GM18508 (cell line): ENCODE measurements around the gene GBX1.

Source experiments
- ATAC-seq: cut with Tn5 transposase; IDR thresholded peaks from one replicate; pipeline ENCODE4 v1.9.1; 2021; ENCODE audit warnings: moderate number of reproducible peaks; ENCODE audit not compliant: insufficient read depth, unreplicated experiment

Gene GBX1

DNA sequence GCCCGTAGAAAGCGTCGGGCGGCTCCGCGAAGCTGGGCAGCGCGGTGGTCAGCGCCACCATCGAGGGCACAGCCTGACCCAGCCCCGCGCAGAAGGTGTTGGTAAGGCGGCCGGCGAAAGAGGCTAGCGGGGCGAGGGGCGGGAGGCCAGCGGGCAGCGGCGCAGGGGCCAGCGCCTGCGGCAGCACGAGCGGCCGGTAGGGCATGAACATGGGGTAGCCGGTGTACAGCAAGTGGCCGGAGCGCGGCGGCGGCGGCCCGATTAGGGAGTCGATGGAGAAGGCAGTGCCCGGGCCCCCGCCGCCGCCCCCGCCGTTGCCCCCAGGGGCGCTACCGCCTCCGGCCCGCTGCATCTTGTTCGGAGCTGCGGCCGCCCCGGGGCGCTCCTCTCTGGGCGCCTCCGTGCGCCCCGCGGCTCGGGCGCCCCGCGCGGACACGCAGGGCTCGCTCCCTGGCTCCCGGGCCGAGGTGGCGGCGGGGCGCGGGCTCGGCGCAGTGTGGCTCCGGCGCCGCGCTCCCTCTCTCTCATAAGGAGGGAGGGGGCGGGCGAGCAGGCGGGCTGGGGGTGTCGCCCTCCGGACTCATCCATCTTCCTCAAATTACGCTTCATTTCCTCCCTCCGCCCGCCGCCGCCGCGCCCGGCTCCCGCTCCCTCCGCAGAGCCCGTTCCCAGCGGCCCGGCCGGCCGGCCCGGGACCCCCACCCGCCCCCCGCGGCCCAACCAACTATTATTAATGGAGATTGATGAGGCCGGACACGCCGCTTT lies at the start of gene GBX1:
GBX1 (minus strand) TSS at position 498 of the 765 bp plus-strand sequence; CDS start at position 352, 146 bp downstream.
- no peak for ATAC-seq

DNA sequence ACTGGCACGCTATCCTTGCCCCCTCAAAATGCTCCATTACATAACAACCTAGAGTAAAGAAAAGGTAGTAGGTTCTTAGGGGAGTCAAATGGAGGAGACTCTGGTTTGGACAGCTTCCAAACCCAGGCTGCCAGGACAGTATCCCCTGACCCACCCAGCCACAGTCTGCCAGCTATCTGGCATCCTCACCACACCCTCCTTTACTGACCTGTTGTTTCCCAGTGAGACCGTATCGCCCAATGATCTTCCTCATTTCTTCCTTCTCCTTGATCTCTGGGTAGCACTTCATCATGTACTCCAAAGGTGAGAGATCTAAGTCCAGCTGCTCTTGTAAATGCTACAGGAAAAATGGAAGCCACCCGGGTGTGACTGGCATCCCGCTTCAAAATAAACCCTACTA lies 47.9 kb upstream of the GBX1 start:
- ATAC-seq = no peak

DNA sequence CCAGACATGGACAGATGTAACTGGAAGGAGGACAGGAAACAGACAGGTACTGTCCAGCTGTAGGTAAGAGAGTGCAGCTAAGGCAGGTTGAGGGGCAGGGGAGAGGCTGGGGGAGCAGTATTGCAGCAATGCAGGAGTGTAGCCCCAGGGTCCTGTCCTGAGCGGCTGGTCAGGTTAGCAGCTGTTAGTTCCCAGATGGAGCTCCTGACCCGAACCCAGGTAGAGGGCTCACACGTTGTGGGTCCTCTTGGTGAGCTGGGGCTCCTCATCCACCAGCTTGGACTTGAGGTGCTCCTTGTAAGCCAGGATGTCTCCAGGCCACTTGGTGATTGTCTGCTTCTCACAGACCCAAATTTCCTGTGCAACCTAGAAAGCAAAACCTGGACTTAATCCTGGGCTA lies 46.3 kb upstream of the GBX1 start:
- ATAC-seq = no peak

DNA sequence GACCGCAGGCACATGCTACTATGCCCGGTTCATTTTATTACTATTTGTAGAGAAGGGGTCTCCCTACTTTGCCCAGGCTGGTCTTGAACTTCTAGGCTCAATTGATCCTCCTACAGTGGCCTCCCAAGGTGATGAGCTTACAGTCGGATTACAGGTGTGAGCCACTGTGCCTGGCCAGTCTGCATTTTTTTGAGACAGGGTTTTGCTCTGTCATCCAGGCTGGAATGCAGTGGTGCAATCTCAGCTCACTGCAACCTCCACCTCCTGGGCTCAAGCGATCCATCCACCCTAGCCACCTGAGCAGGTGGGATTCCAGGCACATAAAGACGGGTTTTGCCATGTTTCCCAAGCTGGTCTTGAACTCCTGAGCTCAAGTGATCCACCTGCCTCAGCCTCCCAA lies 45.1 kb upstream of the GBX1 start:
- no peak for ATAC-seq

DNA sequence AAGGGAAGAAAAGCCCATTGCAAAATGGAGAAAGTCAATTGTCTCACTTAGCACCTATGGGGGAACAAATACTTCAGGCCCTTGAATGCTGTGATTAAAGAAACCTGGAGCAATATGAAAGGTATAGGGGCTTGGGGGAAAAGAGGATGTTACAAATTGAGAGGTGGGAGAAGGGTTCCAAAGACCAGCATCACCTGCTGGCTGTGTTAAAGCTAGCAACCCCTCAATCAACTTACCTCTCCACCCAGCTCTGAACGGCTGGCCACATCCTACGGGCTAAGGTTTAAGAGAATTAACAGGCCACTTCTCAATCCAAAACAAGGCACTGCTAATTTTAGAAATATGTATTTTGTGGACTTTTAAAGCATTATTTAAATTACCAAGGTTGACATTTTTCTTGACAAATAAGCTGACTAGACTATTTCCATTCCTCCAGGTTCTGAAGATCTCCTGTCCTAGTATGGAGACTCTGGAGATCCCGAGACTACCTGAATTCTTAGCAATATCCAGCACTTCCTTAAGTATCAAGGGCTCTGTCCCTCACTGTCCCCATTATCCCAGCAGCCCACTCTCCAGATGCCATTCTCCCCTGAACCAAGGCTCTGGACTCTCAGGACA lies 43.8 kb upstream of the GBX1 start:
- ATAC-seq = no peak

DNA sequence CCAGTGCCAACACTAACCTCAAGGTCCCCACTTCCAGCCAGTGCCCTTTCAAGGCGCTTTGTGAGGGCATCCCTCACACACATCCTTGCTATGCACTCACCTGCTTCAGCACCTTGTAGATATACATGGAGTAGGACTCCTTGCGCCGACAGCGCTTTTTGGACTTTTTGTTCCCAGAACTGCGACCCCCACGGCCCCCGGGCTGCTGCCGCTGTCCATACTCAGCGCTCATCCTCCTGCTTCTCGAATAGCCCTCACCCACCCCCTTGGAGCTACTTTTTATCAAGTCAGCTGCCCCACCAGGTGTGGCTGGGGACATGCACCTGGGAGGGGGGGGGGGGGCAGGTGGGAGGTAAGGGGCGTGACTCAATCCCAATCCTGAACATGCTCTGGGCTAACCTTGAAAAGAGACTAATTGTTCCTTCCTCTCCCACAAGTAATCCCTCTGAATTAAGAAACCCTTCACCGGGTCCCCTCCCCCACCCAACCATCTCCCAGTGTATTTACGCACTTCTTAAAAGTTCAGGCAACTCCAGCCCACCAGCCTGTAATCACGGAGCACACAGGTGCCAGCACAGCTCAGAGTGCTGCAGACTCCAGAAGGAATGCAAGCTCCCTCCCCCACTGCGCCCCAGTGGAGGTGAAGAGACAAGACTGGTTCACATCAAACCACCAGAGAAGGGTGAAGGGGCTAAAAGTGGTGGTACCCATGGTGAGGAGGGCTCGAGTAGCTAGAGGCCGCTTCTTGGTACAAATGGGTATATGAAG lies 42.8 kb upstream of the GBX1 start, which contains the start of gene H2BK1:
H2BK1 (minus strand) TSS at position 402 of the 768 bp plus-strand sequence; CDS start at position 232, 170 bp downstream.
- ATAC-seq = no peak

DNA sequence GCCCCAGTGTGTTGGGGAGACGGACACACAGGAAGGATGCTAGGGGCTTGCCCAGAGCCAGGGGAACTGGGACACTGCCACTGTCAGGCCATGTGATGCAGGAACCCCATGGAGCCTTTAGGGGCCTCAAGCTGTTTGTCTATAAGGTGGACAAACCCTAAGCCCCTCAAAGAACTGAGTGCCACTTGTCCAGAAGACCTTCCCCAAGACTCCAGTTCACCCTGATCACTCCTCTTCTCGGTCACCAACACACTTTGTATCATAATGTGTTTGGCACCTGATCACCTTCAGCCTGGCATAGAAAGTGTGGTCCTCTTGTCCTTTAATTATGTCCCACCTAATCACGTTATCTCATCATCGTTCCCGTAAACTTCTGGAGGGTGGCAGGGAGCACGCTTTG lies 42.1 kb upstream of the GBX1 start:
- no peak for ATAC-seq

DNA sequence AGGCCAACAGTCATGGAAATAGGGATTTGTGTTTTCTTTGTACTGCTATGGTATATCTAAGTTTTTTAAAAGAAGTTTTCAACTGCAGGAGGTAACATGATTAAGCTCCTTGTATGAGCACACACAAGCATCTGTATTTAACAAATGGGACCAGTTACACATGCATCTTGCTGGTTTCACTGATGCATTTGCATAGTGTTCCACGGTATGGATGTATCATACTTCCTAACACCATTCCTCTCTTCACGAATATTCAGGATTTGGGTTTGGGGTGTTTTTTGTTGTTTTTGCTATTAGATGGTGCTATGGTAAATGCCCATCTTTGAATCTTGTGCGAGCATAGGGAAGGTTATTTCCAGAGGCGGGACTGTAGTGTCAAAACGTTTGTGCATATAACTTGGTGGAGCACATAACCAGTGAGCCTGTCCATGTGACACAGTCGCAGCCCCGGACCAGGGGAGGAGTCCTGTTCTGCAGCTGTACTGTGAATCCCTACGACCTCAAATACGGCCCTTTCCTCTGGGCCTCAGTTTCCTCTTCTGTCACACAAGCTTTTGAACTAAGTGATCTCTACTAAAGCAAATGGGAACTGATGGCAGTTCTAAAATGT lies 40.9 kb upstream of the GBX1 start:
- ATAC-seq = no peak

DNA sequence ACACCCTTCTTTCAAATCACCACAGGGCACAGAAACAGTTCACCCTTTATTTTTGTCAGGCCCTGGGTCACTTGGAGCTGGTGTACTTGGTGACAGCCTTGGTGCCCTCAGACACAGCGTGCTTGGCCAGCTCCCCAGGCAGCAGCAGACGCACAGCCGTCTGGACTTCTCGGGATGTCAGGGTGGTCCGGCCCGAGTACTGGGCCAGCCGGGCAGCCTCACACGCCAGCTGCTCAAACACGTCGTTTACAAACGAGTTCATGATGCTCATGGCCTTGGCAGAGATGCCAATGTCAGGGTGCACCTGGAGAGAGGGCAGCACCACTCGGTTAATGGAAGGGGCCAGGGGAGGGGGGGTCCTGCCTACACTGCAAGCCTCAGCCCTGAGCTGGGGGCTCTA lies 40.3 kb upstream of the GBX1 start:
- ATAC-seq = no peak

DNA sequence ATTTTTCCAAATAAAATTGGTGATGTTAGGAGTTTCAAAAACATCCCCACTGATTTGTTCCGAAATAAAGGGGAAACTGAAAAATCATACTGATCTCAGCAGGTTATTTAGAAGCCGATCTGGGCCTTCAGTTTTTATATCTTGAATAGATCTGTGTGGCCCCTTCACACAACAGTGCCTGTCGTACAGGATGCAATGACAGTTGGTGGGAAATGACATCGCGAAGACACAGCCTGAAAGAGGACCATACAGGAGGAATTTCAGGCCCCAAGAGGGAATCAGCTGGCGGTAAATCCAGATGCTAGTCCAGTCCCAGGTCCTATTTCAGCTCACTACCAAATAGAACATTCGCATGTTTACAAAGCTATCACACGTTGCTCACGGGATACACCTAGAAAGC lies 39.8 kb upstream of the GBX1 start:
- no peak for ATAC-seq

DNA sequence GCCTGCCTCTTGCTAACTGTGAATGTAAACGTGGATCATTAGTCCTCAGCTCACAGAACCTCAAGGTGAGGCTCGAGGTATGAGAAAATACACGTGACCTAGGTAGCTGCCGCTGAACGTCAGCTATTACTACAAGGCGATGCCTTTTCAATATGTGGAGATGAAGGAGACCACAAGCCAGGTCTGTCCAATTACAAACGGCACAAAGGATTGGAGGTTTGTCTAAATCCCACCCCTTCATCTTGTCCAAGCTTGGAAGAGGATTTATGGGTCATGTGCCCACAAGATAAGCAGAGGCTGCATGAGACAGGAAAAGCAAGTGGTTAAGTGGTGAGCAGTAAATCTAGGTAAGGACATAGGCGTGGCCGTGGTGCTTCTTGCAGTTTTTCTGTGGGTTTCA lies 39.4 kb upstream of the GBX1 start:
- ATAC-seq = no peak

DNA sequence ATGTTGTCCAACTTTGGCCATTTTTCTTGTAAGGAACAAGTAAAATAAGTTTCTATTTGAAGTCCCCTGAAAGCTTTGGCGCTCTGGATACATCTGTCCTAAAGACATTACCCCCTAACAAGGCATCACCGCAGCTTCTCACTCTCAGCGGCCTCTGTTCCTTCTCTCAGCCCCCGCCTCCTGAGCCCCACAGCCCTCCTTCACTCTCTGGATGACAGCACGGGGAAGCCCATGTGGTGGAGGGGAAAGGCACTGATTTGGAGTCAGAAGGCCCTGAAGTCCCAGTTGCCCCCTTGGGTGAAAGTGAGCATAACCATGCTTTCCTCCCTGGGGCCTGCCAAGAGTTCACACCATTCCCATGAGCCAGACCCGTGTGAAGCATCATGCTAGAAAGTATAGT lies 38.2 kb upstream of the GBX1 start:
- ATAC-seq = no peak

DNA sequence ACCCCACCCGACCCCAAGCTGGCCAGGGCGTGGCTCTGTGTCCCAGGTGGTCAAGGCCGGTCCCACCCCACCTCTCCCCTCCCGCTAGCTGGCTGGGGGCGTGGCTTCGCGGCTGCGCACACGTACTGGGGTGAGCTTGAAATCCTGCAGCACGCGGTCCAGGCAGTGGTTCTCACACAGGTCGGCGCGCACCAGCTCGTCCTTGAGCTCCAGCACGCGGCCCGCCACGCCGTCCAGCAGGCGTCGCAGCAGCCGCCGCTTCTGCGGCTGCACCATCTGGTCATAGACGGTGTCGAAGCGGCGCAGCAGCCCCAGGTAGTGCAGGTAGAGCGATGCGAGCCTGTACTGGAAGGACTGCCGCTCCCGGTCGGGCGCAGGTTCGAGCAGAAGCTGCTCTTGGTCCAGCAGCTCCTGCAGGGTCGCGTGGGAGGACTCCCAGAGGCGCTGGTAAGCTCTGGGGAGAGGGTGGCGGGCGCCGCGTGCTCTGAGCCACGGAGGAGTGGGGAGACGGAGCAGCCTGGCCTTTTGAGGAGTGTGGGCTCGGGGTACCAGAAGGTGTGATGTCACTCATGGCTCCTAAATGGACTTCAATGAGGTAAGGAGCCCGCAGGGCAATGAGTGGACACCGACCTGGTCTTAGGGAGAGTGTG lies 37.0 kb upstream of the GBX1 start:
- ATAC-seq = no peak

DNA sequence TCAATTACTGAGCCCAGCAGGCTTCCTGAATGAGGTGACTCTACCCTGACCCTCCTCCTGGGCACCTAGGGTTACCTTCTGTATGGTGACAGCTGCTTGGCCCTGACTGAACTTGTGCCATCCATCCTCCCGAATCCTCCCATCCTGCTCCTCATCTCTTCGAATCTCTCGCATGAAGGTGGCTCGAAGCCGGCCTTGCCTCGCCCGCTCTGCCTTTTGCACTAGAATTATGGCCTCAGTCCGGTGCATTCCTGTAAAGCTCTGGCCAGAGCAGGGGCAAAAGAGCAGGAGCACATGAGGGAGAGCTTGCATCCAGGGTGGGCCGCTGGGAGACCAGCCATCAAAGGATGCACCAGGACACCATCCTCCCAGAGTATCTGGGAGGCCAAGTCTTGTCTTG lies 35.3 kb upstream of the GBX1 start:
- no peak for ATAC-seq

DNA sequence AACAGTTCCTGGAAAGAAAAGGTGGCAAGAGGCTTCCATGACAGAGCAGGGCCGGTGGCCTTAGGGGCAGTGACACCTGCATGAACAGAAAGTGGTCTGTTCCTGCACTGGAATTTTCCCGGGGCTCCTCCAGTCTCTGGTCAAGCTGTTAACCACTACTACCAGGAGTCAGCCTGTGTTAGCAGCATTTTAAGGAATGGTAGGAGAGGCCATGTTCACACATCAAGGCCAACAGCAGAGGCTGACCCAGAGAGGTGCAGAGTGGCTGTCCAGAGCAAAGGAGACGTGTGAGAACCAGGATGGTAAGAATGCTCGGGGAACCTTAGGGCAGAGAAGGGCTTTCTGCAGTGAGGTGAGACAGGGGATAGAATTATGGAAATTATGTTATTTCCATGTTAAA lies 34.3 kb upstream of the GBX1 start:
- no peak for ATAC-seq

DNA sequence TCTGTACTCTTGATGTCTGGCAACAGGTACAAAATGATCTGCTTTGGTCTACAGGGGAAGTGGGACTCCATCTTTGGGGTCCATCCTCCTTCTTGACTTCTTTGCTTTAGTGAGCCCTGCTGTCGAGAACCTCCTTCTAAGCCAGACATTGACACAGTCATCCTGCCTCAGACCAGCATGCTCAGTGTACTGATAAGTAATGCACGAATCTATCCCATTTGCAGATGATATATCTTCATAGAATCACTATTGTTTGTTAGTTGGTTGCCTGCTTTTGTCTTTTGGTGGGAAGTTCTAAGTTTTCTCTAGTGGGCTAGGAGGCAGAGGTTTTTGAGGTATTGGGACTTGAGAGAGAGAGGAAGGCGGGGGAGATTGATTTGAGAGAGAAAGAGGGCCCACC lies 33.9 kb upstream of the GBX1 start:
- no peak for ATAC-seq

DNA sequence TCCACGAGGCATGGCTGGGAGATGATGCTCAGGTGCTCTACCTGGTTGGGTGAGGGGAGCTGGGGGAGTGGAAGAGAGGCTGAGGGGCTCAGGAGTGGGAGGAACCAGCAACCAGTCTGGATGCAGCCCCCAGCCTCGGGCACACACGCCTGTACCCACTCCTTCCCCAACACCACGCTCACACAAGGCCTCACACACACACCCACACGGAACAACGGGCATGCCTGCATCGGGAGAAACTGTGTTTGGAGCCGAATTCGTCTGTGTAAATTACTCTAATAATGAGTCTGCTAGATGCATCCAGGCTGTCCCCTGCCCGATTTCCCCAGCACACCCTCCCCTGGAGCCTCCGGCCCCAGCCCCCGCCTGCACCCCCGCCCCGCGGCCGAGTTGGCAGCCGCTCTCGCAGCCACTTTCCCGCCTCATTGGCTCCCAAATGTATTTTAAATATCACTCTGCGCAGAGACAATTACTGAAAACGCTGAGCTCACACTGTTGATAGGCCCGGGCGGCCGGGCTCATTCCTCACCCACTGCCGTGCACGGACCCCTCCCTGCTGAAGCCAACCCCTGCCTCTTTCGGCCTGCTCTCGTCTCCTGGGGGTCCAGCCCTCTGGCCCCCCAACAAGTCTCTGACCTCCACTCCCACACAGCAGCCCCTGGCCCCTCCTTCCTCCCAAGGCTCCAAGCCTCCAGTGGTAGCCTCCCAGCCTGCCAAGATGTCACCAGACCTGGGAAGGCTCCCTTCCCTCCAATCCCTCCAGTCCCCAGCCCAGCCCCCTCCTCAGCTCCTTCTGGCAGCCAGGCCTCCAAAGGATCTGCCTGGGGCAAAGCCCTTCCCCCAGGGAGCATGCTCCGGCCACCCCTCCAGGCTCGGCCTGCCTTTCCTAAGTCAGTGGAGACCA lies 31.7 kb upstream of the GBX1 start:
- no peak for ATAC-seq

DNA sequence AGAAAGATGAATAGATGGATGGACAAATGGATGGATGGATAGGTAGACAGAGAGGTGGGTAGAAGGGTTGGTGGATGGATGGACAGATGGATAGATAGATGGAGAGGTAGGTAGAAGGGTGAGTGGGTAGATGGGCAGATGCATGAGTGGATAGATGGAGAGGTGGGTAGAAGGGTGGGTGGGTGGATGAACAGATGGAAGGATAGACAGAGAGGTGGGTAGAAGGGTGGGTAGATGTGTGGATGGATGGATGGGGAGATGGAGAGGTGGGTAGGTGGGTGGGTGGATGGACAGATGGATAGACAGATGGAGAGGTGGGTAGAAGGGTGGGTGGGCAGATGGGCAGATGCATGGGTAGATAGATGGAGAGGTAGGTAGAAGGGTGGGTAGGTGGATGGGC lies 30.4 kb upstream of the GBX1 start:
- ATAC-seq = no peak
